MM.1S (cell line): ENCODE results near the gene PCDHGB1.

Experiments used
- DNase-seq: peaks from one replicate; pipeline ENCODE4 v3.0.0-alpha.2; 2015
- H2AFZ ChIP-seq: fragments of 300-600 bp; sonication (generic); 2 replicates; pipeline ENCODE4 v1.6.0; 2016; ENCODE audit warnings: antibody characterized with exemption, low read length
- H3F3A ChIP-seq: fragments of 300-600 bp; sonication (generic); 2 replicates; pipeline ENCODE4 v1.6.1; 2016; ENCODE audit warnings: mild to moderate bottlenecking, antibody characterized with exemption, low read length, moderate library complexity, mixed read lengths; ENCODE audit not compliant: insufficient read depth
- H3K27ac ChIP-seq: fragments of 300-600 bp; sonication (generic); 2 replicates; pipeline ENCODE4 v1.5.1; 2016; ENCODE audit warnings: mild to moderate bottlenecking, low read length
- H3K27me3 ChIP-seq: fragments of 300-600 bp; sonication (generic); replicated peaks from 2 replicates; pipeline ENCODE4 v1.6.0; 2016; ENCODE audit warnings: low read length; ENCODE audit not compliant: insufficient read depth
- H3K36me3 ChIP-seq: fragments of 300-600 bp; sonication (generic); replicated peaks from 2 replicates; pipeline ENCODE4 v1.6.1; 2016; ENCODE audit warnings: mild to moderate bottlenecking, low read length, mixed read lengths; ENCODE audit not compliant: insufficient read depth
- H3K4me1 ChIP-seq: fragments of 300-600 bp; sonication (generic); 2 replicates; pipeline ENCODE4 v1.6.1; 2016; ENCODE audit warnings: low read length, mixed read lengths
- H3K4me2 ChIP-seq: fragments of 300-600 bp; sonication (generic); 2 replicates; pipeline ENCODE4 v1.6.0; 2016; ENCODE audit warnings: low read depth, low read length
- H3K4me3 ChIP-seq: fragments of 300-600 bp; sonication (generic); 2 replicates; pipeline ENCODE4 v1.5.1; 2016; ENCODE audit warnings: low read length, mixed read lengths
- H3K79me2 ChIP-seq: fragments of 300-600 bp; sonication (generic); 2 replicates; pipeline ENCODE4 v1.6.1; 2016; ENCODE audit warnings: mixed run types, low read length, mixed read lengths
- H3K9ac ChIP-seq: fragments of 300-600 bp; sonication (generic); 2 replicates; pipeline ENCODE4 v1.6.1; 2016; ENCODE audit warnings: low read length, mixed read lengths
- H3K9me2 ChIP-seq: fragments of 300-600 bp; sonication (generic); replicated peaks from 2 replicates; pipeline ENCODE4 v1.6.1; 2016; ENCODE audit warnings: mild to moderate bottlenecking, low read length, mixed read lengths; ENCODE audit not compliant: insufficient read depth
- H3K9me3 ChIP-seq: fragments of 300-600 bp; sonication (generic); replicated peaks from 2 replicates; pipeline ENCODE4 v1.6.1; 2016; ENCODE audit warnings: mild to moderate bottlenecking, low read length, mixed read lengths; ENCODE audit not compliant: insufficient read depth
- H4K20me1 ChIP-seq: fragments of 300-600 bp; sonication (generic); 2 replicates; pipeline ENCODE4 v1.6.1; 2016; ENCODE audit warnings: mild to moderate bottlenecking, low read length, moderate library complexity, mixed read lengths; ENCODE audit not compliant: insufficient read depth
- CTCF ChIP-seq: fragments of 300-600 bp; sonication (generic); IDR thresholded peaks from 2 replicates; pipeline ENCODE4 v1.5.1; 2016; ENCODE audit warnings: antibody characterized with exemption, low read length, mixed read lengths
- EZH2 ChIP-seq: fragments of 300-600 bp; sonication (generic); optimal IDR thresholded peaks from 2 replicates; pipeline ENCODE3; 2017; ENCODE audit warnings: low read depth, mild to moderate bottlenecking, antibody characterized with exemption, low read length, mixed read lengths

PCDHGB1 gene

GRCh38 chr5:141399555-141400258 lies 49.8 kb downstream of the PCDHGB1 start:
- Histone ChIP-seq H3K36me3 (no peaks in the 10 kb centered on the region), H3K9ac (no peak overlapping the region), H3F3A (no peaks in the 10 kb centered on the region), H3K79me2 (no peaks in the 10 kb centered on the region), H2AFZ (no peak overlapping the region), H3K9me3 (no peaks in the 10 kb centered on the region), H3K27ac (no peak overlapping the region), H3K4me3 (no peak overlapping the region), H3K4me1 (no peaks in the 10 kb centered on the region), H3K27me3 (peaks cover 11% of the 10 kb centered on the region; the same call in 1 of the 2 replicates), H3K4me2 (no peak overlapping the region), H4K20me1 (no peaks in the 10 kb centered on the region), H3K9me2 (no peaks in the 10 kb centered on the region)
- TF ChIP-seq EZH2 (no peak), CTCF (no peak)
- DNase-seq: no peak
